SKM-1 treated with dmso at 0.1 percent for 144 hours (cell line): ENCODE data around the gene SIDT2.
"Not testable (repeated sequence)": the region's sequence is repeated elsewhere in the genome, so short reads cannot be mapped to it uniquely, and the experiment has no call there.

Experiments used
- DNase-seq: peaks from one replicate; lab custom pipeline; 2025; ENCODE audit not compliant: unreplicated experiment; lab: John Stamatoyannopoulos, UW

Gene SIDT2

GRCh38 chr11:117201658-117202305, 23.2 kb downstream of the SIDT2 start:
- no peak for DNase-seq

GRCh38 chr11:117202386-117203068, 24.0 kb downstream of the SIDT2 start:
- no peak for DNase-seq

DNA sequence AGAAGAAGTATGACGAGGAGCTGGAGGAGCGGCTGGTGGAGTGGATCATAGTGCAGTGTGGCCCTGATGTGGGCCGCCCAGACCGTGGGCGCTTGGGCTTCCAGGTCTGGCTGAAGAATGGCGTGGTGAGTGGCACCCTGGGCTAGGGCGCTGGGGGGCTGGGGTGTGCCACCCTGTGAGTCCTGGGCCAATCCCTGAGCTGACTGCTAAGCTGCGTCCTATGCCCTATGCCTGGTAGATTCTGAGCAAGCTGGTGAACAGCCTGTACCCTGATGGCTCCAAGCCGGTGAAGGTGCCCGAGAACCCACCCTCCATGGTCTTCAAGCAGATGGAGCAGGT, 24.5 kb downstream of the SIDT2 start:
- no peak for DNase-seq

DNA sequence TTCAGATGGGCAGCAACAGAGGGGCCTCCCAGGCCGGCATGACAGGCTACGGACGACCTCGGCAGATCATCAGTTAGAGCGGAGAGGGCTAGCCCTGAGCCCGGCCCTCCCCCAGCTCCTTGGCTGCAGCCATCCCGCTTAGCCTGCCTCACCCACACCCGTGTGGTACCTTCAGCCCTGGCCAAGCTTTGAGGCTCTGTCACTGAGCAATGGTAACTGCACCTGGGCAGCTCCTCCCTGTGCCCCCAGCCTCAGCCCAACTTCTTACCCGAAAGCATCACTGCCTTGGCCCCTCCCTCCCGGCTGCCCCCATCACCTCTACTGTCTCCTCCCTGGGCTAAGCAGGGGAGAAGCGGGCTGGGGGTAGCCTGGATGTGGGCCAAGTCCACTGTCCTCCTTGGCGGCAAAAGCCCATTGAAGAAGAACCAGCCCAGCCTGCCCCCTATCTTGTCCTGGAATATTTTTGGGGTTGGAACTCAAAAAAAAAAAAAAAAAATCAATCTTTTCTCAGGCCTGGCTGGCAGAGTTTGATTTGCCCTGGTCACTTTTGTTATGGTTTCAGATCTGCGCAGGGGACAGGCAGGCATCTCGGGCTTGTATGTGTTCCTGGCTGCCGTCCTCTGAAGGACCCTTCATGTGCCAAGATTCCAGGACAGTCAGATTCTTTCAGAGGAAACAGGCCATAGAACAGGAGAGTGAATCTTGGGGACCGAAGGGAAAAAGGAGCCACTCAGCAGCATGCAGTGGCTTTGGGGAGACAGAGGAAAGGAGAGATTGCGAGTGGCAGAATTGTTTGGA, 25.9 kb downstream of the SIDT2 start:
- DNase-seq: no peak

DNA sequence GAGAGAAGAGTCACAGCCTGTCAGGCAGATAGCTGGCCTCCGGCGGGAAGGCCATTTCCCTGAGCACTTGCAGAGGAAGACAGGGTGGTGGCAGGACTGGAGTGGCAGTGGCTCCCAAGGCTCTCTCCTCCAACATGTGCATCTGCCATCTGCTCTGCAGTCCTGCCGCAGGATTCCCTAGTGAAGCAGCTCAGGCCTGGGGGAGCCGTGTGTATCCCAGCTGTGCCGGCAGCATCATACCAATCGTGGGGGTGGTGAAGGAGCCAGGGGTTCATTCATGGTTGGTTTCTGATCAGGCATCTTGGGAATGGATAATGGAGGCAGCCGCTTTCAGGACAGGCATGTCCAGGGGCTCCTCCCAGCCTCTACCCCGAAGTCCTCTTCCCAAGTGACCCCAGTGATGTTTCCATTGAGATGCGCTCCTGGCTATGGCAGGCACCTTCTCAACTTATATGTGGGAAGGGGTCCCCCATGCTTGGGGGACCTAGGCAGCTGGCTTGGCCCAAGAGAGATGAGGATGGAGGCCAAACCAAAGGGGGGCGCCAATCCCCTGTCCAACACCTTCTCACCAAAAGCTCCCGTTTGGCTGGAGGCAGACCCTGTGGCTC, 26.8 kb downstream of the SIDT2 start:
- no peak for DNase-seq

DNA sequence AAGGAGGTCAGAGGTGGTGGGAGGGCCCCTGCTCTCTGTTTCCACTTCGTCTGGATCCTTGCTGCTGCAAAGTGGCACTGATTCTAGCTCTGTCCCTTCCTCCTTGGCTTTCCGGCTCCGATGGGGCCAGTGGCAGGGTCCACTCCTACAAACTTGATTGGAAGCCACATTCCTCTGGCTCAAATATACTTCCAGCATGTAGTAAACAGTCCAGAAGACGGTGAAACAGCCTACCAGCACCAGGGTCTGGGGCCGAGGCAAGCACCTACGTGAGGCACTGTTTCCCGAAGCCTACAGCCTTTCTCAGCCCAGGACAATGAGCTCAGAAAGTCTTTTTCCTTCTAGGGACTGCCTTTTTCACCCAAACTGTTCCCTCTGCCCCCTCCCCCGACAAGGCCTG, 27.6 kb downstream of the SIDT2 start:
- not testable (repeated sequence) for DNase-seq

GRCh38 chr11:117206859-117207258, 28.3 kb downstream of the SIDT2 start:
- DNase-seq: not testable (repeated sequence)

DNA sequence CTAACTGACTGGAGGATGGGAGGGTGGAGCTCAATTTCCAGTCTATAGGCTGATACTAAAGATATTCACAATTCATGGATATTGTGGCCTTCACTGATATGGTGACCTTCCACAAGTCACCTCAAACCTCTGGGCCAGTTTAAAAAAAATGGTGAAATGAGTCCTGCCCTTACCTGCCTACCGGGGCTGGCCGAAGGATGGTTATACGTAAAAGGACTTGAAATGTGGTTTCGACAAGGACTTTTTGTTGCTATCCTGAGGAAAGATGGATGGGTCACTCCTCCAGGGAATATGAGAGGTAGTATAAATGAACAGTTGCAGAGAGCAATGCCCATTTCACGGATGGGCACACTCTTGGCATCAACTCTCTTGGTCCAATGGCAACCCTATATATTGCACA, 28.9 kb downstream of the SIDT2 start:
- DNase-seq: not testable (repeated sequence)

- not testable (repeated sequence) for DNase-seq
Measured at GRCh38 chr11:117208710-117209109, 30.2 kb downstream of the SIDT2 start.

DNA sequence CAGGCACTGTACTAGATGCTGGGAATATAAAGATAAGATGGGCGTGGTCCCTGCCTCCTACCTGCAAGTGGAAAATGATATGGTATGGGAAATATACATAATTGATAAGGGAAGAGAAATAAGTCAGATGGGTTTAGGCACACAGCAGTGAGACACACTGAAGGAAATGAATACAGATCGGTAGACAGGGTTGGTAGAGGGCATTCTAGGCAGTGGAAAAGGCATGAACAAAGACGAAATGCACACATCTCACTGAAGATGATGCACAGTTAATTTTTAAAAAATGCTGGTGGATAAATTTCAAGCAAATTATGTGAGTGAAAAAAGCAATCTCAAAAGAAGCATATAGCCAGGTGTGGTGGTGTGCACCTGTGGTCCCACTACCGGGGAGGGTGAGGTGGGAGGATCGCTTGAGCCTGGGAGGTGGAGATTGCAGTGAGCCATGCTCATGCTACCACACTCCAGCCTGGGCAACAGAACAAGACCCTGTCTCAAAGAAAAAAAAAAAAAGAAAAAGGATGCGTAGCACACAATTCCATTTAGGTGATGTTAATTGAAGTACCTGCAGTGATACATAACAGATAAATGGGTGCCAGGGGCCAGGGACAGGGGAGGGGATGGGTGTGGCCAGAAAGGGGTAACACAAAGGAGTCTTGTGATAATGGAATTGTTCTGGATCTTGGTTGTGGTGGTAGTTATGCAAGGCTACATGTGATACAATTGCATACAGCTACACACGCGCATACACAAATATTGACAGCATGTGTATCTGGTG, 31.0 kb downstream of the SIDT2 start:
- DNase-seq: not testable (repeated sequence)

GRCh38 chr11:117210620-117211019, 32.1 kb downstream of the SIDT2 start:
- DNase-seq: no peak

- DNase-seq: no peak
Measured at GRCh38 chr11:117212697-117213355, 34.3 kb downstream of the SIDT2 start.

DNA sequence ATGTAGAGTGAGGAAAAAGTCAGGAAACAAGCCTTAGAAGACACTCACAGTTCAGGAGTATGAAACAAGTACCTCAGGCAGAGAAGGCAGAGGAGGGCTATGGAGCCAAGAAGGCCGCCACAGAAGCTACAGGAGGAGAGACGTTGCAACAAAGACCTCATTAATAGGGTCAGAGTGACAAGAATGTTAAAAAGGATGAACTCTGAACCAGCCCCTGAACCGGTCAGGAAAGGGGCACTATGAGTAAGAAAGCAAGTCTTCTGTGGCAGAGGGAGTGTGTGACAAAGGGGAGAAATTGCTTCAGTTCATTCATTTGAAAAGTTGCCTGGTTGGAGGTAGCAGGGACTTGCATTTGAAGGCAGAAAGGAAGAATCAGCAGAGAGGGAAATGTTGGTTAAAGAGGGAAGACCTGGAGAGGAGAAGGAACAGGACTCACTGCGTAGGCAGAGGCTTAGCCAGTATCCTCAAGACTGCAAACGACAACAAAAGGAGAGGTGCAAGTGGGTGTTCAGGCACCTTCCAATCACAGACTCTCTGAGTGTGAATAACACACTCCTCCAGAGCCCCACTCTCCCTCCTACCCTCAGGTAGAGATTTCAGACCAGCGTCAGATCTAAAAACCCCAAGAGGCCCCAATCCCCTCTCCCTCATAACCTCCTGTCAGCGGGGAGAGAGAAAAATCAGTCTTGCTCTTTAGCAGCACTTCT, 36.0 kb downstream of the SIDT2 start:
- no peak for DNase-seq

DNA sequence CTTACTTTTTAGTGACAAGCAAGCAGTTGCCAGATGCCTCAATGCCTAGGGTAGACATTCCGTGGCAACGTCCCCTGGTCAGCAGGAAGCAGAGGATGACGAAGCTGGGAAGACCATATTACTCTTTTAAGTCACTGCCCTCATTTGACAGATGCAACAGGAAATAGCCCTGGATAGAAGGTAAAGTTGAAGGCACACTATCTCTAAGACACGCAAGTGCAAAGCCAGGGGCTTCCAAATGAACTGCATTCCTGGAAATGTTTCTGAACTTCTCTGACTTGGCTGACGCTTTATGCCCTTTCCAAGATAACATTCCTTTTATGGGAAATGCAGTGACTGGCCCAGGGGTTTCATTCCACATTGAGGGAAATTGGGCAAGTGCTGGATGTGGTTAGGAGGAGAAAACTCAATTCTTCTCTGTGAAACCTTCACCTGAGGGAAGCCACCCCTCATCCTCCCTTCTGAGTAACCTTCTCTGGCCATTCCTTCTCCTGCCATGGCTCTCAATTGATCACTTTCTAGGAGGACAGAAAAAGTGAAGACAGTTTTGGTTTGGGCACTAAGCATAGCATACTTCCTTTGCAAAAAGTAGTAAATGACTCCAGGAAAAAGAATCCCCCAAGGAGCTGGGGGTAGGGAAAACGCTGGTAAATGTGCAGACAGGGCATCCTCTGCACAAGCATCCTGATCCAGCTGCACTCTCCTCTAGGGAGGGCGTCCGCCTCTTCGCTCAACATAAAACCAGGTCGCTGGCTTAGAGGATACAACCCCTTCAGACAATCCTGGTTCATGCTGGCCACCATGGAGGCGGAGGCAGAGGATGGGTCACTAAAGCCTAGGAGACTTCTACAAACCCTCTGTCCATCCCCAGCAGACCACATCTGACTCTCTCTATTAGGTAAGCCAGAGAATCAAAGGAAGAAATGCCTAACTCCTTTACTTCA, 38.9 kb downstream of the SIDT2 start:
- no peak for DNase-seq

DNA sequence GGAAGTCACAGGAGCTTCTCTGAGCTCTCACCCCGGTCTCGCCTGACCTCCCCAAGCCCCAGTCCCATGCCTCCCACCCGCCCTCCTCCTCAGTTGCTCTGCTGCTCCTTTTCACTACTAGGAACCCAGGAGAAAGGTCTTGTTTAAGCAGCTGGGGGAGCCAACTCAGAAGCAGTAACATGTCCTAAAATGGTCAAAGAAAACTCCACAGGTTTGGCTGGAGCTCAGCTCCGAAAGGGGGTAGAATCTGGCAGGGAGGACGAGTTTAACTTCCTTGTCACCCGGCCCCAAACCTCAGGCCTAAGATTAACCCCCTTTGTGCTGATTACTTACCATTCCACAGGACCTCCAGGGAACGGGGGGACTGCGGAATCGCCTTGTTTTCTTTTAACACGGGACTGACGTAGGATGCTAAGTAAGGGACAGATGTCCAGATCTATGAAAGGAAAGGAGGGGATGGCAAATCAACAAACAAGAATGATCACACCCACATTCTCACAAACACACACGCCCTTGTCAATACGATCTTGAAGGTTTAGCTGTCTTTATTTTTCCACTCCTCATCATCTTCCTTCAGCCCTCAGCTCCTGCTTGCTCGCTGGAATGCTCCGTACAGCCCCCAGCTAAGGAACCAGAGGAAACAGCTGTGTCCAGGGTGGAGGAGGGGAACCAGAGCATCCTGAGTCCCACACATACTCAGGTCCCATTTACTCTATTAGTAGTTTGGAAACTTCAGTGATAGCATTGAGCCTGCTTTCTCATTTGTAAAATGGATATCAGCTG, 39.8 kb downstream of the SIDT2 start:
- DNase-seq: no peak

DNA sequence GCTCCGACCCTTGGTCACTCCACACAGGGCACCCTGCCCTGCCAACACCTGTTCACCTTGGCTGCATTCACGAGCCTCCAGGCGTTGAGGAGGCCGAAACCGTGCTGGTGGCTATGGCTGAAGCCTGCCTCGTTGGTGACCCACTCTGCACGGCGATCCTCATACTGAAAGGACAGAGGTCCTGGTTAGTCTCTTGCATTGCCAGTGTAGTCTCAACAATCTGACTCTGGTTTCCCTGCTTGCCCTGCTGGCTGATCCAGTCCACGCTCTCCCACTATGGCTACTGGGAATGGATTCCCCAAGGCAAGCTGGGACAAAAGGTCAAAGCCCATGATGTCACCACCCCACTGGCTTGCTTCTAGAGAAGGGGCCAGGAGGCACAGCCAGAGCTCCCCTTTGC, 40.5 kb downstream of the SIDT2 start:
- no peak for DNase-seq

GRCh38 chr11:117219455-117219854, 40.9 kb downstream of the SIDT2 start:
- no peak for DNase-seq

DNA sequence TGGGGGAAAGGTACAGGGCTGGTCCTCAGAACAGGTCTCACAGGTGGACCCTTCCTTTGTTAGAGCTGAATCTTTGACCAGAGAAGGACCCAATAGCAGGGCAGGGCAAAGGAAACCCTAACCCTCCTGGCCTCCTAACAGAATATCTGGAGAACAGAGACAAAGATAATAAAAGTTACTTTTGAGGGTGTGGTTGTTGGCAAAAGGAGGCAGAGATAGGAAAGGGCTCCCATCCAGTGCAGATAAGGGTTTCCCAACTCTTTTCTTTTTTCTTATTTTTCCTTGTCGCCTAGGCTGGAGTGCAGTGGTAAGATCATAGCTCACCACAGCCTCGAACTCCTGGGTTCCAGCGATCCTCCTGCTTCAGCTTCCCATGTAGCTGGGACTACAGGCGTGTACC, 41.5 kb downstream of the SIDT2 start:
- no peak for DNase-seq
